OCI-LY3 (cell line): ENCODE data around the gene SDK2.

ENCODE experiments used
- EZH2phosphoT487 ChIP-seq: fragments of 200-600 bp; shearing (Covaris generic); IDR thresholded peaks from 2 replicates; pipeline ENCODE4 v1.6.1; 2018; ENCODE audit warnings: antibody characterized with exemption, mixed run types, low read depth
- TF ChIP-seq, protein P1 (sequence below): fragments of 200-600, 300-600 bp; sonication (generic); IDR thresholded peaks from 2 replicates; pipeline ENCODE4 v1.5.1; 2014; ENCODE audit warnings: antibody characterized with exemption, low read length, low read depth

DNA sequence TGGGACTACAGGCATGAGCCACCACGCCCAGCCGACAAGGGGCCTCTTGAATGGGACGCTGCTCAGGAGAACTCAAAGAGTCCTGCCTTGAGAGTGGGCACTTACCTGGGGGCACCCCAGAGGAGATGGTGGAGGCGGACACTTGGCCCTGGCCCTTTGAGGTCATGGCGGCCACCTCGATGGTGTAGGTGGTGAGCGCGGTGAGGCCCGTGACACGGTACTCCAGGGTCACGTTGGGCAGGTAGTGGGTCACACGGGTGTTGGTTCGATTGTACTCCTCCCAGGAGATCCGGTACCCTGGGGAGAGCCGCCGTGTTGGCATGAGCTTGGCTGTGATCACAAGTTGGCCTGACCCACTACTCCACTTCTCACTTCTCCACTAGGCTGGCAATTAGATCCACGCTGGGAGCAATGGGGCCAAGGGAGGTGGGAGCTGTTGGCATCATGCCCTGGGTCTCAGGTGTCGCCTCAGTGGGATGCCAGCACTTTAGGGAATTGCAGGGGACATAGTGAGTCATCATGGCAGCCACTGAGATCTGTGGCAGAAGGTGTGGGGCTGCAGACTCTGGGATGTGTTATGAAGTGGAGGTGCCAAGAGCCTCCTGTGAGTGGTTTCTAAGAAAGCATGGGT is 243.2 kb downstream of the SDK2 start:
- TF ChIP-seq, protein P1, sequence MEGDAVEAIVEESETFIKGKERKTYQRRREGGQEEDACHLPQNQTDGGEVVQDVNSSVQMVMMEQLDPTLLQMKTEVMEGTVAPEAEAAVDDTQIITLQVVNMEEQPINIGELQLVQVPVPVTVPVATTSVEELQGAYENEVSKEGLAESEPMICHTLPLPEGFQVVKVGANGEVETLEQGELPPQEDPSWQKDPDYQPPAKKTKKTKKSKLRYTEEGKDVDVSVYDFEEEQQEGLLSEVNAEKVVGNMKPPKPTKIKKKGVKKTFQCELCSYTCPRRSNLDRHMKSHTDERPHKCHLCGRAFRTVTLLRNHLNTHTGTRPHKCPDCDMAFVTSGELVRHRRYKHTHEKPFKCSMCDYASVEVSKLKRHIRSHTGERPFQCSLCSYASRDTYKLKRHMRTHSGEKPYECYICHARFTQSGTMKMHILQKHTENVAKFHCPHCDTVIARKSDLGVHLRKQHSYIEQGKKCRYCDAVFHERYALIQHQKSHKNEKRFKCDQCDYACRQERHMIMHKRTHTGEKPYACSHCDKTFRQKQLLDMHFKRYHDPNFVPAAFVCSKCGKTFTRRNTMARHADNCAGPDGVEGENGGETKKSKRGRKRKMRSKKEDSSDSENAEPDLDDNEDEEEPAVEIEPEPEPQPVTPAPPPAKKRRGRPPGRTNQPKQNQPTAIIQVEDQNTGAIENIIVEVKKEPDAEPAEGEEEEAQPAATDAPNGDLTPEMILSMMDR, result no peak
- TF ChIP-seq EZH2phosphoT487, result no peak
